Parathyroid adenoma (tissue), 2 donors: Measurements from ENCODE around the gene EVPL.

Experiments
- H2AFZ ChIP-seq: fragments of 300-600 bp; sonication (generic); one replicate; pipeline ENCODE4 v1.7.0; 2017; ENCODE audit warnings: antibody characterized with exemption, mild to moderate bottlenecking
- H3K27ac ChIP-seq: fragments of 300-600 bp; sonication (generic); one replicate; pipeline ENCODE4 v1.7.0; 2017
- H3K27me3 ChIP-seq: fragments of 300-600 bp; sonication (generic); one replicate; pipeline ENCODE4 v1.7.0; 2017; ENCODE audit warnings: low read length; ENCODE audit not compliant: control insufficient read depth, insufficient read depth
- H3K36me3 ChIP-seq: fragments of 300-600 bp; sonication (generic); one replicate; pipeline ENCODE4 v1.7.0; 2017; ENCODE audit warnings: low read length; ENCODE audit not compliant: control insufficient read depth, insufficient read depth
- H3K4me1 ChIP-seq: fragments of 300-600 bp; sonication (generic); one replicate; pipeline ENCODE4 v1.7.0; 2017; ENCODE audit warnings: control low read depth
- H3K4me2 ChIP-seq: fragments of 300-600 bp; sonication (generic); one replicate; pipeline ENCODE4 v1.7.0; 2017; ENCODE audit warnings: low read length
- H3K4me3 ChIP-seq: fragments of 300-600 bp; sonication (generic); one replicate; pipeline ENCODE4 v1.7.0; 2017; ENCODE audit warnings: low read depth, low read length
- H3K79me2 ChIP-seq: fragments of 300-600 bp; sonication (generic); one replicate; pipeline ENCODE4 v1.7.0; 2017; ENCODE audit warnings: control low read depth
- H3K9ac ChIP-seq: fragments of 300-600 bp; sonication (generic); one replicate; pipeline ENCODE4 v1.7.0; 2017; ENCODE audit warnings: mild to moderate bottlenecking
- H3K9me3 ChIP-seq: fragments of 300-600 bp; sonication (generic); one replicate; pipeline ENCODE4 v1.7.0; 2017; ENCODE audit warnings: low read length; ENCODE audit not compliant: control insufficient read depth
- CTCF ChIP-seq: fragments of 300-600 bp; sonication (generic); IDR thresholded peaks from one replicate; pipeline ENCODE4 v1.7.0; 2017; ENCODE audit warnings: antibody characterized with exemption, mild to moderate bottlenecking
- donor health status: primary hyperparathyroidism.

The EVPL gene

GRCh38 chr17:75980188-75981018, 46.7 kb downstream of the EVPL start:
- H2AFZ ChIP-seq, result peak overlapping the region; percentile 76
- no peak for TF ChIP-seq CTCF
- peaks cover 6% of the 10 kb centered on the region for H3K4me1 ChIP-seq
- peaks cover 11% of the 10 kb centered on the region for H3K79me2 ChIP-seq
- peak overlapping the region; percentile 98 for H3K4me3 ChIP-seq
- no peaks in the 10 kb centered on the region for H3K27me3 ChIP-seq
- peak overlapping the region; percentile 62 for H3K4me2 ChIP-seq
- H3K9me3 ChIP-seq, result no peaks in the 10 kb centered on the region
- H3K9ac ChIP-seq, result peak overlapping the region; percentile 82
- peak overlapping the region; percentile 95 for H3K27ac ChIP-seq
- no peaks in the 10 kb centered on the region for H3K36me3 ChIP-seq

- Histone ChIP-seq H3K27ac (peak overlapping the region; percentile 95), H3K4me1 (peaks cover 6% of the 10 kb centered on the region), H3K27me3 (no peaks in the 10 kb centered on the region), H2AFZ (peak overlapping the region; percentile 76), H3K9ac (peak overlapping the region; percentile 82), H3K4me2 (peak overlapping the region; percentile 62), H3K4me3 (peak overlapping the region; percentile 98), H3K79me2 (peaks cover 12% of the 10 kb centered on the region), H3K9me3 (no peaks in the 10 kb centered on the region), H3K36me3 (no peaks in the 10 kb centered on the region)
- TF ChIP-seq CTCF, result no peak
Observed at GRCh38 chr17:75979705-75980187, 47.4 kb downstream of the EVPL start.

- Histone ChIP-seq H3K9ac (peak within 1 kb of the TSS; percentile 82), H3K9me3 (no peaks in the 10 kb centered on the region), H3K4me2 (peak within 1 kb of the TSS; percentile 62), H3K36me3 (no peaks in the 10 kb centered on the region), H3K27me3 (no peaks in the 10 kb centered on the region), H3K4me1 (peaks cover 6% of the 10 kb centered on the region), H2AFZ (peak within 1 kb of the TSS; percentile 76), H3K27ac (peak within 1 kb of the TSS; percentile 95), H3K79me2 (peaks cover 12% of the 10 kb centered on the region), H3K4me3 (peak within 1 kb of the TSS; percentile 98)
- TF ChIP-seq CTCF, result peak; percentile 46
Observed at GRCh38 chr17:75978938-75979704, 48.0 kb downstream of the EVPL start, which contains the start of the genes ACOX1 and TEN1. Gene ACOX1, minus strand, starts transcription at chr17:75979166. Its CDS starts 93 bp downstream, at chr17:75979073. Gene TEN1, plus strand, starts transcription at chr17:75979240. Its CDS starts 6,953 bp downstream, at chr17:75986193.

GRCh38 chr17:75976175-75976848, 50.8 kb downstream of the EVPL start:
- Histone ChIP-seq H3K36me3 (no peaks in the 10 kb centered on the region), H3K4me3 (peak overlapping the region; percentile 14), H3K4me2 (peak overlapping the region; percentile 49), H3K4me1 (peaks cover 6% of the 10 kb centered on the region), H2AFZ (no peak overlapping the region), H3K9me3 (no peaks in the 10 kb centered on the region), H3K27me3 (no peaks in the 10 kb centered on the region), H3K9ac (no peak overlapping the region), H3K27ac (no peak overlapping the region), H3K79me2 (peaks cover 16% of the 10 kb centered on the region)
- TF ChIP-seq CTCF, result no peak
